MCF 10A (cell line): ENCODE results near the gene ELP4. TPM values are rescaled to one million over a fixed set of nuclear protein-coding genes. Genes with fewer than 3 reads are reported as not detected.
"Not testable (repeated sequence)": the region's sequence is repeated elsewhere in the genome, so short reads cannot be mapped to it uniquely, and the experiment has no call there.

Source experiments
- BruUV-seq: library from RNA; stranded (reverse); fragments of 400-500 nt; replicated peaks from 2 replicates; lab custom pipeline; 2021; lab: Mats Ljungman, UMichigan
- CTCF ChIA-PET: fragments of 300-600 bp; sonication (Branson Sonifier 250); formaldehyde crosslinking; extraction: SDS; loops from one replicate; lab custom pipeline; 2021; ENCODE audit warnings: antibody characterized with exemption, inconsistent platforms; lab: Yijun Ruan, JAX
- POLR2A ChIA-PET: fragments of 300-600, 350-650 bp; sonication (Branson Sonifier 250); formaldehyde crosslinking; extraction: SDS; loops from one replicate; lab custom pipeline; 2020; ENCODE audit warnings: antibody characterized with exemption, inconsistent platforms; lab: Yijun Ruan, JAX
- DNase-seq: peaks from one replicate; pipeline ENCODE4 v3.0.0-alpha.2; 2018; ENCODE audit not compliant: unreplicated experiment
- H3K27ac Mint-ChIP-seq: one replicate; pipeline ENCODE4 v1.8.0; 2022; ENCODE audit warnings: mild to moderate bottlenecking, low read depth, mixed read lengths; ENCODE audit not compliant: unreplicated experiment
- H3K27me3 Mint-ChIP-seq: one replicate; pipeline ENCODE4 v1.8.0; 2022; ENCODE audit warnings: mixed read lengths; ENCODE audit not compliant: insufficient read depth, unreplicated experiment
- H3K36me3 Mint-ChIP-seq: one replicate; pipeline ENCODE4 v1.8.0; 2022; ENCODE audit warnings: mild to moderate bottlenecking, moderate library complexity, mixed read lengths; ENCODE audit not compliant: insufficient read depth, unreplicated experiment
- H3K4me1 Mint-ChIP-seq: one replicate; pipeline ENCODE4 v1.8.0; 2022; ENCODE audit warnings: mixed read lengths; ENCODE audit not compliant: insufficient read depth, unreplicated experiment
- H3K4me3 Mint-ChIP-seq: one replicate; pipeline ENCODE4 v1.8.0; 2022; ENCODE audit warnings: mild to moderate bottlenecking, moderate library complexity, mixed read lengths; ENCODE audit not compliant: unreplicated experiment
- H3K9me3 Mint-ChIP-seq: one replicate; pipeline ENCODE4 v1.8.0; 2022; ENCODE audit warnings: mixed read lengths; ENCODE audit not compliant: unreplicated experiment
- intact Hi-C: fragments of 100-400 bp; cut with micrococcal nuclease; formaldehyde crosslinking; loops from 2 replicates; pipeline ENCODE4 v1.14.1; 2022
- total RNA-seq: library from RNA; stranded (reverse); gene quantifications from 2 replicates; pipeline ENCODE4 v1.2.3, GENCODE V29; 2022
- TF ChIP-seq, protein P1 (sequence below): fragments of 200-600 bp; IDR thresholded peaks from one replicate; pipeline ENCODE4 v1.8.0; 2022; ENCODE audit warnings: antibody characterized with exemption, mild to moderate bottlenecking; ENCODE audit not compliant: unreplicated experiment

The ELP4 gene
- total RNA-seq, 1 experiment from 2014 or later, result 18.3 TPM

DNA sequence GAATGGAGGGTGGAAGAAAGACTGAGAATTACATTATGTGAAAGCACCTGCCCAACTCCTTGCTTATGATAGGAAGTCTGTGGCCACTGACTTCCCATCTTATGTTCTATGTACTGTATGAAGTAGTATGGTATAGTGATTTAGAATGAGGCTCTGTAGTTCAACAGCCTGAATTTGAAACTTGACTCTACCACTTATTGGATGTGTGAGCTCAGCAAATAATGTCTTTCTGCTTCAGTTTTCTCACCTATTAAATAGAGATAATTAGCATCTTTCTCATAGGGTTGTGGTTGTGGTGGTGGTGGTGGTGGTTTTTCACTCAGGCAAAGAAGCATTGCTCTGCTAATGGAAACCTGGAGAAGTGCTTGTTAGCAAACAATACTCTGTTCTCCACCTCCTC lies 180.0 kb downstream of the ELP4 start:
- peaks cover 10% of the 10 kb centered on the region for H3K4me1 Mint-ChIP-seq
- no peak overlapping the region for H3K27ac Mint-ChIP-seq
- no TSS peak for BruUV-seq
- H3K4me3 Mint-ChIP-seq, result no peak overlapping the region
- ChIA-PET CTCF (no interaction called here), POLR2A (interaction anchor here (1.2 kb wide), 1 partner anchor 16 kb away, joined by 3 read pairs; no protein-coding TSS in a partner anchor)
- intact Hi-C loops, result no loop called here
- no peaks in the 10 kb centered on the region for H3K36me3 Mint-ChIP-seq
- TF ChIP-seq, protein P1, sequence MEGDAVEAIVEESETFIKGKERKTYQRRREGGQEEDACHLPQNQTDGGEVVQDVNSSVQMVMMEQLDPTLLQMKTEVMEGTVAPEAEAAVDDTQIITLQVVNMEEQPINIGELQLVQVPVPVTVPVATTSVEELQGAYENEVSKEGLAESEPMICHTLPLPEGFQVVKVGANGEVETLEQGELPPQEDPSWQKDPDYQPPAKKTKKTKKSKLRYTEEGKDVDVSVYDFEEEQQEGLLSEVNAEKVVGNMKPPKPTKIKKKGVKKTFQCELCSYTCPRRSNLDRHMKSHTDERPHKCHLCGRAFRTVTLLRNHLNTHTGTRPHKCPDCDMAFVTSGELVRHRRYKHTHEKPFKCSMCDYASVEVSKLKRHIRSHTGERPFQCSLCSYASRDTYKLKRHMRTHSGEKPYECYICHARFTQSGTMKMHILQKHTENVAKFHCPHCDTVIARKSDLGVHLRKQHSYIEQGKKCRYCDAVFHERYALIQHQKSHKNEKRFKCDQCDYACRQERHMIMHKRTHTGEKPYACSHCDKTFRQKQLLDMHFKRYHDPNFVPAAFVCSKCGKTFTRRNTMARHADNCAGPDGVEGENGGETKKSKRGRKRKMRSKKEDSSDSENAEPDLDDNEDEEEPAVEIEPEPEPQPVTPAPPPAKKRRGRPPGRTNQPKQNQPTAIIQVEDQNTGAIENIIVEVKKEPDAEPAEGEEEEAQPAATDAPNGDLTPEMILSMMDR, result no peak
- H3K9me3 Mint-ChIP-seq, result no peaks in the 10 kb centered on the region
- DNase-seq, result no peak
- H3K27me3 Mint-ChIP-seq, result no peaks in the 10 kb centered on the region

DNA sequence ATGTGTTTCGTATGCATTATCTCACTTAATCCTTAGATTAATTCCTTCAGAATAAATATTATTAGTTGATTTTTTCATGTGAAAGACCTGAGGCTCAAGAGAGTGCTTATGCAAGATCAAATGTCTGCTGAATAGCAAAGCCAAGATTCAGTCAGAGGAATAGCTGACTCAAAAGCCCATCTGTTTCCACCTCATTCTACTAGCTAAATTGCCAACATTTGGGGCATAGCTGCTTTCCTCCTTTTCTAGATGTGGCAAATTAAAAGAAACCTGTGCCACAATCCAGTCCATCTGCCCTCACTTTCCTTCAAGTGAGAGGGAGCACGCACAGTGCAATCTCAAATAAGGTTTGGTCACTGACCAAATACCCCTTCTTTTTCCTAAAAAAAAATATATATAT lies 180.5 kb downstream of the ELP4 start:
- ChIA-PET CTCF (interaction anchor here (1.8 kb wide), 1 partner anchor 8 kb away, joined by 4 read pairs; no protein-coding TSS in a partner anchor), POLR2A (interaction anchor here (0.6 to 1.4 kb wide), 3 partner anchors 16 to 1815 kb away, joined by 3 to 5 read pairs (median 3); no protein-coding TSS in a partner anchor)
- intact Hi-C loops, result no loop called here
- Mint-ChIP-seq H3K9me3 (no peaks in the 10 kb centered on the region), H3K27me3 (no peaks in the 10 kb centered on the region), H3K4me1 (peaks cover 10% of the 10 kb centered on the region), H3K27ac (no peak overlapping the region), H3K4me3 (no peak overlapping the region), H3K36me3 (no peaks in the 10 kb centered on the region)
- no TSS peak for BruUV-seq
- peak; percentile 2 for DNase-seq
- TF ChIP-seq, protein P1, result no peak

DNA sequence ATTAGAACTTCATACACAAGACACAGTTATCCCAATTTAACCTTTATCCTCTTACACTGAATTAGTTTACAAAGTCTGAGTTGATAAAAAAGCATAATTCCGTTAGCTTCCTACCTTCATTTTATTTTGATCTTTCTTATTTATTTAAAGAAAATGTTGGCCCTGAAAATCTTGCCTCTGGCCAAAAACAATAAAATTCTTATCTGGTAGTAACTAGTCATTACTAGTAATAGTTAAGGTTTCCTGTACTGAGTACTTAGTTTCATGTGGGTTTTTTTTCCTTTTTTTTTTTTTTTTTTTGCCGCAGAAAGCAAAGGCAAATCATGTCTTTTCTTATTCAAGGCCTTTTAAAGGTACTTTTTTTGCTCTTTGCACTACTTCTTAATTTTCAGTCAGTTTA lies 180.9 kb downstream of the ELP4 start:
- ChIA-PET CTCF (interaction anchor here (1.8 kb wide), 1 partner anchor 9 kb away, joined by 4 read pairs; no protein-coding TSS in a partner anchor), POLR2A (interaction anchor here (0.6 to 1.4 kb wide), 4 partner anchors 14 to 1815 kb away, joined by 3 to 5 read pairs (median 3); no protein-coding TSS in a partner anchor)
- Mint-ChIP-seq H3K4me1 (peaks cover 10% of the 10 kb centered on the region), H3K27ac (no peak overlapping the region), H3K9me3 (no peaks in the 10 kb centered on the region), H3K4me3 (no peak overlapping the region), H3K27me3 (no peaks in the 10 kb centered on the region), H3K36me3 (no peaks in the 10 kb centered on the region)
- DNase-seq, result no peak
- no TSS peak for BruUV-seq
- TF ChIP-seq, protein P1, result no peak
- intact Hi-C loops, result no loop called here

DNA sequence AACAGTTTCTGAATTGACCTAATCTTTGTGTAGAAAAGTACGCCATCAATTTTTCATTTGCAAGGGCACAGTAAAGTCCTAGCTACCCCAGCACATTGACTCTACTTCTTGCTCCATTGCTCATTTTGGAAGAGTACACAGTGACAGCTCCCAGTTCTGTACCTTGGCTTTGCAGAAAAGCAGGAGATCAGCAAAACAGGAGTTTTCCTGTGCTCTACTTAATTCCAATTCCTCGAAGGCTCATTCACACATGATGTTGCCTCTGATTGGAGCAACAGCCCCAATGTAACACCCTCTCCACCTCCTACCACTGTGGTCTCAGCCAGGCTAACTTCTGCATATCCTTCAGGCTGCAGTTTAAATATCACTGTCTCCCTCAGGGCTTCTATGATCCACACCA lies 182.9 kb downstream of the ELP4 start:
- ChIA-PET POLR2A (no interaction called here), CTCF (interaction anchor here (1.3 kb wide), 1 partner anchor 16 kb away, joined by 3 read pairs; no protein-coding TSS in a partner anchor)
- DNase-seq, result no peak
- H3K4me1 Mint-ChIP-seq, result peaks cover 2% of the 10 kb centered on the region
- no peaks in the 10 kb centered on the region for H3K9me3 Mint-ChIP-seq
- intact Hi-C loops, result no loop called here
- no peaks in the 10 kb centered on the region for H3K36me3 Mint-ChIP-seq
- TF ChIP-seq, protein P1, result no peak
- H3K4me3 Mint-ChIP-seq, result no peak overlapping the region
- H3K27ac Mint-ChIP-seq, result no peak overlapping the region
- H3K27me3 Mint-ChIP-seq, result no peaks in the 10 kb centered on the region
- BruUV-seq, result no TSS peak

DNA sequence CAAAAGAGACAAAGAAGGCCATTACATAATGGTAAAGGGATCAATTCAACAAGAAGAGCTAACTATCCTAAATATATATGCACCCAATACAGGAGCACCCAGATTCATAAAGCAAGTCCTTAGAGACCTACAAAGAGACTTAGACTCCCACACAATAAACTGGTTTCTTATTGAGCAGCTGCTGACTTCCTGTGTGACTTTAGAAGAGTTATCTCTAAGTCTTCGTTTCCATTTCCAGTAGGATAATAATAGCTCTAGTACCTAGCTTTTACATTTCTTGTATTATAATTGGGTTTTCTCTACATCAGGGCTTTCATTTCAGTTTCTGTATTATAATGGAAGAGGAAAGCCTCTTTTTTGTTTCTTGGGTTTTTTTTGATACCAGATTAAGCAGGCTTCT lies 187.5 kb downstream of the ELP4 start:
- H3K4me3 Mint-ChIP-seq, H3K27me3 Mint-ChIP-seq, H3K36me3 Mint-ChIP-seq, H3K9me3 Mint-ChIP-seq, H3K4me1 Mint-ChIP-seq, intact Hi-C loops, POLR2A ChIA-PET, H3K27ac Mint-ChIP-seq, DNase-seq, BruUV-seq: not testable (repeated sequence)
- CTCF ChIA-PET, result interaction anchor here (1.2 kb wide), 1 partner anchor 11 kb away, joined by 3 read pairs; no protein-coding TSS in a partner anchor
